ENCODE results near the gene RPA4. TPM values are rescaled to one million over a fixed set of nuclear protein-coding genes. Genes with fewer than 3 reads are reported as not detected.
"Not testable (repeated sequence)": the region's sequence is repeated elsewhere in the genome, so short reads cannot be mapped to it uniquely, and the experiment has no call there.

The RPA4 gene
- total and polyA plus RNA-seq, 10 of the 15 experiments (the other 5 are each of a cell fraction or from before 2014, with no cell fraction given) = 0.20 to 1.3 (median 0.43) TPM

- 44% methylated on average over 3 of the region's 3 CpGs for WGBS (ENCODE audit: insufficient coverage, insufficient replicate concordance, low lambda C conversion rate, missing lambda C conversion rate)
- in situ Hi-C loops (cut with MboI) = not testable (repeated sequence)
- CTCF ChIA-PET = interaction anchor here (1.1 kb wide), 1 partner anchor 10 kb away, joined by 3 read pairs; no protein-coding TSS in a partner anchor
Observed at GRCh38 chrX:96841866-96842265, 41.8 kb upstream of the RPA4 start.

GRCh38 chrX:96843566-96843965, 40.1 kb upstream of the RPA4 start:
- SMC1A ChIA-PET (ENCODE audit: uncharacterized antibody, unreplicated experiment) = no interaction called here
- H2AFZ ChIP-seq (ENCODE audit: control insufficient read depth, low read depth, low read length) = no peak overlapping the region
- H3K4me1 ChIP-seq (ENCODE audit: control insufficient read depth, insufficient read depth, low read length) = no peaks in the 10 kb centered on the region
- intact Hi-C loops (cut with micrococcal nuclease; ENCODE audit: unreplicated experiment) (no loop called here), in situ Hi-C loops (cut with MboI) (no loop called here)
- no peak overlapping the region for H3K9ac ChIP-seq (ENCODE audit: control insufficient read depth, insufficient read depth, low read length)
- DNase-seq (ENCODE audit: low read depth, low spot score) (no peak), ATAC-seq (no peak), FAIRE-seq (no peak)
- CTCF ChIA-PET = interaction anchor here (0.6 kb wide), 1 partner anchor 615 kb away, joined by 3 read pairs; no protein-coding TSS in a partner anchor
- no TSS peak for BruUV-seq (replicated peaks)
- POLR2A ChIA-PET = no interaction called here
- no peak overlapping the region for H3K4me3 ChIP-seq
- H3K27me3 ChIP-seq (replicated peaks in 1 of 2; ENCODE audit: control insufficient read depth in 2 of 2, insufficient read depth in 2 of 2, low read length in 1 of 2) = no peaks in the 10 kb centered on the region
- no peaks in the 10 kb centered on the region for H3K9me3 ChIP-seq (replicated peaks; ENCODE audit: control insufficient read depth, insufficient read depth, low read length)
- H4K20me1 ChIP-seq (ENCODE audit: control insufficient read depth, insufficient read depth) = no peaks in the 10 kb centered on the region
- H3K79me2 ChIP-seq (ENCODE audit: control insufficient read depth, insufficient read depth, low read length) = no peaks in the 10 kb centered on the region; the same call in 1 of the 2 replicates
- H3K36me3 ChIP-seq (ENCODE audit: control insufficient read depth in 2 of 2, insufficient read depth in 2 of 2, low read length in 1 of 2) = no peaks in the 10 kb centered on the region
- RAD21 ChIA-PET (ENCODE audit: unreplicated experiment) = no interaction called here
- H3K4me2 ChIP-seq (ENCODE audit: control insufficient read depth, insufficient read depth) = no peak overlapping the region
- no peak overlapping the region for H3K27ac ChIP-seq (ENCODE audit: control insufficient read depth, insufficient read depth)
- WGBS (ENCODE audit: insufficient coverage, insufficient replicate concordance, low lambda C conversion rate, missing lambda C conversion rate) = 44% methylated on average over 4 of the region's 5 CpGs
- TF ChIP-seq SKIL (IDR thresholded peaks at IDR 0.05; ENCODE audit: low read depth, poor library complexity, severe bottlenecking) = no peak
- TF ChIP-seq TCF3 (IDR thresholded peaks at IDR 0.05; ENCODE audit: borderline replicate concordance, insufficient read depth, low read depth, low read length) = no peak
- TF ChIP-seq GATAD2B (conservative IDR thresholded peaks at IDR 0.05; ENCODE audit: low read depth) = no peak
- TF ChIP-seq IRF3 (IDR thresholded peaks at IDR 0.05) = no peak
- TF ChIP-seq BCL3 (IDR thresholded peaks at IDR 0.05; ENCODE audit: borderline replicate concordance, insufficient read depth, low read depth, low read length, poor library complexity, severe bottlenecking) = no peak
- TF ChIP-seq PAX8 (IDR thresholded peaks at IDR 0.05) = no peak
- TF ChIP-seq SPI1 (IDR thresholded peaks at IDR 0.05; ENCODE audit: borderline replicate concordance, insufficient read depth, low read depth, low read length) = no peak
- TF ChIP-seq E2F4 (IDR thresholded peaks at IDR 0.05; ENCODE audit: low read depth, low read length) = no peak

More at GRCh38 chrX:96841866-96842265, 41.8 kb upstream of the RPA4 start:
- H3K9me3 ChIP-seq (replicated peaks; ENCODE audit: control insufficient read depth, insufficient read depth, low read length); H3K9ac ChIP-seq (ENCODE audit: control insufficient read depth, insufficient read depth, low read length); FAIRE-seq; H3K4me3 ChIP-seq; H3K36me3 ChIP-seq (ENCODE audit: control insufficient read depth in 2 of 2, insufficient read depth in 2 of 2, low read length in 1 of 2); BruUV-seq (replicated peaks); H3K79me2 ChIP-seq (ENCODE audit: control insufficient read depth, insufficient read depth, low read length); H3K27ac ChIP-seq (ENCODE audit: control insufficient read depth, insufficient read depth); H3K4me1 ChIP-seq (ENCODE audit: control insufficient read depth, insufficient read depth, low read length); ATAC-seq; POLR2A ChIA-PET; H3K4me2 ChIP-seq (ENCODE audit: control insufficient read depth, insufficient read depth); H3K27me3 ChIP-seq (replicated peaks in 1 of 2; ENCODE audit: control insufficient read depth in 2 of 2, insufficient read depth in 2 of 2, low read length in 1 of 2); H2AFZ ChIP-seq (ENCODE audit: control insufficient read depth, low read depth, low read length); intact Hi-C loops (cut with micrococcal nuclease; ENCODE audit: unreplicated experiment); DNase-seq (ENCODE audit: low read depth, low spot score); H4K20me1 ChIP-seq (ENCODE audit: control insufficient read depth, insufficient read depth); RAD21 ChIA-PET (ENCODE audit: unreplicated experiment): not testable (repeated sequence)
- SMC1A ChIA-PET (ENCODE audit: uncharacterized antibody, unreplicated experiment) = interaction anchor here (1.1 kb wide), 1 partner anchor 16 kb away, joined by 5 read pairs; no protein-coding TSS in a partner anchor
